ENCODE data around the gene PABPN1L. TPM values are rescaled to one million over a fixed set of nuclear protein-coding genes. Genes with fewer than 3 reads are reported as not detected.

The PABPN1L gene
- polyA plus RNA-seq, 2 of the 4 experiments (the other 2 are of a cell fraction): not detected

DNA sequence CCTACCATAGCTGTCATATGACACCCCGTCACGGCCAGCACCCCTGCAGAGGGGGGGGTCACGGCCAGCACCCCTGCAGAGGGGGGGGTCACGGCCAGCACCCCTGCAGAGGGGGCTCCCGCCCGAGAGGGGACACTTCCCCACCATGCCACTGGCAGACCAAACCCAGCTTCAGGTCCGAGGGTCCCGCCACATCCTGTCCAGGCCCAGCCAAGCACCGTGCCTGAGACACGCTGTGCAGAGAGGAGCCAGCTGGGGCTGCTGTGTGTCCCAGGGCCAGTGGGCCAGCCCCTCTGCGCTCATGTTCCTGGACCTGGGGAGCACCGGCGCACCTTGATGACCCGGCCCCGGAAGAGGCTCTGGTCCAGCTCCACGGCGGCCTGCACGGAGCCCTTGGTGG, 1.9 kb downstream of the PABPN1L start (continued):
- TF ChIP-seq JUNB (IDR thresholded peaks at IDR 0.05) (no peak), NR3C1 (IDR thresholded peaks at IDR 0.05) (no peak)

DNA sequence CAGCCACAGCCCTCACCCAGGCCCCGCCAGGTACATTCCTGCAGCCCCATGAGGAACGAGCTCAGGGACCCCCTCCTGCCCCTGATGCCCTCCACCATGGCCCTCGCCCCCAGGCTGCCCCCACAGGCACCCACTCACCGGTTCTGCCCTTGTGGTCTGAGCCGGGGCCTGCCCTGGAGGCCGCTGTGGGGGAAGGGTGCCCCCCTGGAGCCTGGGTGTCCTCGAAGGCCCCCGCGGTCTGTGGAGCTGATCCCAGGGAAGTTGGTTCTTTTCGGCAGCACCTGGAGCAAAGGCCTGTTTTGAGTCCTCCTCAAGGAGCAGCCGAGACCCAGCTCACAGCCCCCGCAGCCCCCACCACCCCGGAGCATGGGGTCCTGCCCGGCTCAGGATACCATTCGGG, 2.4 kb downstream of the PABPN1L start:
- CTCF ChIA-PET: interaction anchor here (1.0 to 1.2 kb wide), 2 partner anchors 52 to 127 kb away, joined by 3 to 4 read pairs; partner anchors contain the start of gene APRT
- 86% methylated on average over 5 of the region's 15 CpGs for WGBS (ENCODE audit: missing lambda C conversion rate)
- TF ChIP-seq NFE2L2 (conservative IDR thresholded peaks at IDR 0.05; ENCODE audit: low read length): no peak
- TF ChIP-seq, protein P1, sequence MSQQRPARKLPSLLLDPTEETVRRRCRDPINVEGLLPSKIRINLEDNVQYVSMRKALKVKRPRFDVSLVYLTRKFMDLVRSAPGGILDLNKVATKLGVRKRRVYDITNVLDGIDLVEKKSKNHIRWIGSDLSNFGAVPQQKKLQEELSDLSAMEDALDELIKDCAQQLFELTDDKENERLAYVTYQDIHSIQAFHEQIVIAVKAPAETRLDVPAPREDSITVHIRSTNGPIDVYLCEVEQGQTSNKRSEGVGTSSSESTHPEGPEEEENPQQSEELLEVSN (IDR thresholded peaks at IDR 0.05; ENCODE audit: borderline replicate concordance, low read depth): no peak
- no peak for TF ChIP-seq RARB (CRISPR knock-in tag; IDR thresholded peaks at IDR 0.05)
- no peak for TF ChIP-seq ESRRA (IDR thresholded peaks at IDR 0.05; ENCODE audit: borderline replicate concordance, low read length)
- no peak for TF ChIP-seq ZSCAN20 (CRISPR knock-in tag; IDR thresholded peaks at IDR 0.05)
- TF ChIP-seq HMGXB4 (CRISPR knock-in tag; IDR thresholded peaks at IDR 0.05; ENCODE audit: borderline replicate concordance): no peak
- no peak for TF ChIP-seq HOXB13 (CRISPR knock-in tag; IDR thresholded peaks at IDR 0.05; ENCODE audit: low read depth)
- no peak for TF ChIP-seq NR3C1 (IDR thresholded peaks at IDR 0.05)
- TF ChIP-seq MAZ (IDR thresholded peaks at IDR 0.05; ENCODE audit: borderline replicate concordance, low read depth, low read length): no peak
- no peak for TF ChIP-seq KDM5A (IDR thresholded peaks at IDR 0.05)
- no peak for TF ChIP-seq HOXB5 (CRISPR knock-in tag; IDR thresholded peaks at IDR 0.05)
- TF ChIP-seq CTCF (IDR thresholded peaks at IDR 0.05): no peak
- TF ChIP-seq RAD21 (conservative IDR thresholded peaks at IDR 0.05 in 1 of 2, IDR thresholded peaks at IDR 0.05 in 1 of 2): no peak
- no peak for TF ChIP-seq MYC (IDR thresholded peaks at IDR 0.05; ENCODE audit: borderline replicate concordance, low read length)
- TF ChIP-seq BHLHE40 (IDR thresholded peaks at IDR 0.05; ENCODE audit: low read depth, low read length): no peak
- TF ChIP-seq EHF (CRISPR knock-in tag; IDR thresholded peaks at IDR 0.05): no peak
- ATAC-seq (no peak), DNase-seq (ENCODE audit: low read depth in 1 of 2, low spot score in 1 of 2) (no peak), FAIRE-seq (no peak)
- H3K9me3 ChIP-seq: no peaks in the 10 kb centered on the region
- no peaks in the 10 kb centered on the region for H3K4me1 ChIP-seq
- no peak overlapping the region for H3K27ac ChIP-seq
- no peak overlapping the region for H3K4me3 ChIP-seq
- POLR2A ChIA-PET: no interaction called here
- H3K4me2 ChIP-seq: no peak overlapping the region

DNA sequence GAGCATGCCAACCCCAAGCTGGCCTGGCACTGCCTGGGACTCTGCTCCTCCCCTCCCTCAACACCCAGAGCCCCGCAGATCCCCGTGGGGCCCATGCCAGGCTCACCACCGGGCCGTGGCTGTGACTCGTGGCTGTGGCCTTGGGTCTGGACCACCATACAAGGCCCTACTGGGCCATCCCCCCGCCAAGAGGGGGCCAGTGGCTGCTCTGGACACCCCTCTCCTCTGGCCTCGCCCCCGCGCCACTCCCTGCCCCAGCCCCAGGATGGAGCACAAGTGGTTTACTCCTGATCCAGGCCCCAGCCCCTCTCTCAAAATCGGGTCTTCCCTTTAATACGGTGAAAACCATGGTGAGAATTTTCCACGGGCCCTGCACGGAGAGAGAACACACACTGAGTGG, 3.0 kb downstream of the PABPN1L start:
- ChIA-PET CTCF (interaction anchor here (1.0 to 1.2 kb wide), 3 partner anchors 27 to 126 kb away, joined by 3 to 4 read pairs (median 3); partner anchors contain the start of gene APRT), POLR2A (no interaction called here)
- no peak for FAIRE-seq
- WGBS (ENCODE audit: missing lambda C conversion rate): 71% methylated on average over 11 of the region's 13 CpGs
- Histone ChIP-seq H3K9me3 (no peaks in the 10 kb centered on the region), H3K4me2 (no peak overlapping the region), H3K4me3 (no peak overlapping the region), H3K27ac (no peak overlapping the region), H3K4me1 (no peaks in the 10 kb centered on the region; the same call in 2 of the 3 replicates)
- no peak for ATAC-seq
- DNase-seq (ENCODE audit: low read depth in 1 of 2, low spot score in 1 of 2): no peak
- TF ChIP-seq CHD4 (IDR thresholded peaks at IDR 0.05; ENCODE audit: borderline replicate concordance): no peak
- no peak for TF ChIP-seq HOXB5 (CRISPR knock-in tag; IDR thresholded peaks at IDR 0.05)
- no peak for TF ChIP-seq RCOR1 (IDR thresholded peaks at IDR 0.05; ENCODE audit: low read depth, low read length)
- TF ChIP-seq SMC3 (IDR thresholded peaks at IDR 0.05): no peak
